Measurements from ENCODE around the gene ONECUT1. TPM values are rescaled to one million over a fixed set of nuclear protein-coding genes. Genes with fewer than 3 reads are reported as not detected.

ONECUT1 gene
- total RNA-seq, 1 donor from 2014 or later = not detected

- no peak overlapping the region for H3K27ac Mint-ChIP-seq (ENCODE audit: unreplicated experiment)
- H3K4me3 Mint-ChIP-seq (ENCODE audit: unreplicated experiment) = peak overlapping the region; percentile 51
- peaks cover 18% of the 10 kb centered on the region for H3K4me1 Mint-ChIP-seq (ENCODE audit: unreplicated experiment)
- TF ChIP-seq CTCF (IDR thresholded peaks at IDR 0.05) = no peak
- H3K36me3 Mint-ChIP-seq (ENCODE audit: unreplicated experiment) = no peaks in the 10 kb centered on the region
- H3K9me3 Mint-ChIP-seq (ENCODE audit: unreplicated experiment) = no peaks in the 10 kb centered on the region
- H3K27me3 Mint-ChIP-seq (ENCODE audit: unreplicated experiment) = peaks cover 83% of the 10 kb centered on the region
- no peak for DNase-seq (ENCODE audit: extremely low spot score, unreplicated experiment)
Measured at GRCh38 chr15:52804526-52805081, 14.5 kb upstream of the ONECUT1 start.

- Mint-ChIP-seq H3K4me3 (ENCODE audit: unreplicated experiment) (peak overlapping the region; percentile 51), H3K27me3 (ENCODE audit: unreplicated experiment) (peaks cover 82% of the 10 kb centered on the region), H3K27ac (ENCODE audit: unreplicated experiment) (no peak overlapping the region), H3K36me3 (ENCODE audit: unreplicated experiment) (no peaks in the 10 kb centered on the region), H3K9me3 (ENCODE audit: unreplicated experiment) (no peaks in the 10 kb centered on the region), H3K4me1 (ENCODE audit: unreplicated experiment) (peaks cover 18% of the 10 kb centered on the region)
- DNase-seq (ENCODE audit: extremely low spot score, unreplicated experiment) = no peak
- no peak for TF ChIP-seq CTCF (IDR thresholded peaks at IDR 0.05)
Measured at GRCh38 chr15:52803467-52804306, 13.6 kb upstream of the ONECUT1 start.

- no peak overlapping the region for H3K27ac Mint-ChIP-seq (ENCODE audit: unreplicated experiment)
- no peaks in the 10 kb centered on the region for H3K9me3 Mint-ChIP-seq (ENCODE audit: unreplicated experiment)
- H3K36me3 Mint-ChIP-seq (ENCODE audit: unreplicated experiment) = no peaks in the 10 kb centered on the region
- H3K27me3 Mint-ChIP-seq (ENCODE audit: unreplicated experiment) = peaks cover 78% of the 10 kb centered on the region
- H3K4me1 Mint-ChIP-seq (ENCODE audit: unreplicated experiment) = peaks cover 18% of the 10 kb centered on the region
- no peak for DNase-seq (ENCODE audit: extremely low spot score, unreplicated experiment)
- no peak for TF ChIP-seq CTCF (IDR thresholded peaks at IDR 0.05)
- no peak overlapping the region for H3K4me3 Mint-ChIP-seq (ENCODE audit: unreplicated experiment)
Measured at GRCh38 chr15:52803108-52803466, 13.0 kb upstream of the ONECUT1 start.

- Mint-ChIP-seq H3K9me3 (ENCODE audit: unreplicated experiment) (no peaks in the 10 kb centered on the region), H3K27me3 (ENCODE audit: unreplicated experiment) (peaks cover 75% of the 10 kb centered on the region), H3K4me3 (ENCODE audit: unreplicated experiment) (no peak overlapping the region)
Measured at GRCh38 chr15:52802110-52802509, 12.0 kb upstream of the ONECUT1 start.

More at GRCh38 chr15:52802110-52802509, 12.0 kb upstream of the ONECUT1 start:
- no peaks in the 10 kb centered on the region for H3K36me3 Mint-ChIP-seq (ENCODE audit: unreplicated experiment)
- peaks cover 18% of the 10 kb centered on the region for H3K4me1 Mint-ChIP-seq (ENCODE audit: unreplicated experiment)
- no peak for TF ChIP-seq CTCF (IDR thresholded peaks at IDR 0.05)
- no peak overlapping the region for H3K27ac Mint-ChIP-seq (ENCODE audit: unreplicated experiment)
- no peak for DNase-seq (ENCODE audit: extremely low spot score, unreplicated experiment)
